ENCODE results near the gene SND1.

DNA sequence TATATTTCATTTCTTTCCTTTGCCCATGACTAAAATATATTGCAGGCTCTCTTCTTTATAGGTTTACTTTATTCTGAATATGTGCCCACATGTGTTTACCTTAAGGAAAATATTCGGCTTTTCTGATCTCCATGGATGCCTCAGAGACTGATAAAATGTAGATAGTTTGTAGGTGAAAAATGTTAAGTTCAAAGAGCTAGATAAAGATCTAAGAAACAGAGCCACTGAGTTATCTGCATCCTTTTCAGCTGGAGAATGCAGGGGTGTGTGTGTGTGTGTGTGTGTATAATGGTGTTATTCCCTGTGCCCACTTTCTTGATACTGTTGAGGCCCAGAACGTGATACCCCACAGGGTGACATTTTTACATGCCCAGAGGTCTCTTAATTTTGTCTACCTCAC is 228.5 kb downstream of the SND1 start:
- TF ChIP-seq, protein P1, sequence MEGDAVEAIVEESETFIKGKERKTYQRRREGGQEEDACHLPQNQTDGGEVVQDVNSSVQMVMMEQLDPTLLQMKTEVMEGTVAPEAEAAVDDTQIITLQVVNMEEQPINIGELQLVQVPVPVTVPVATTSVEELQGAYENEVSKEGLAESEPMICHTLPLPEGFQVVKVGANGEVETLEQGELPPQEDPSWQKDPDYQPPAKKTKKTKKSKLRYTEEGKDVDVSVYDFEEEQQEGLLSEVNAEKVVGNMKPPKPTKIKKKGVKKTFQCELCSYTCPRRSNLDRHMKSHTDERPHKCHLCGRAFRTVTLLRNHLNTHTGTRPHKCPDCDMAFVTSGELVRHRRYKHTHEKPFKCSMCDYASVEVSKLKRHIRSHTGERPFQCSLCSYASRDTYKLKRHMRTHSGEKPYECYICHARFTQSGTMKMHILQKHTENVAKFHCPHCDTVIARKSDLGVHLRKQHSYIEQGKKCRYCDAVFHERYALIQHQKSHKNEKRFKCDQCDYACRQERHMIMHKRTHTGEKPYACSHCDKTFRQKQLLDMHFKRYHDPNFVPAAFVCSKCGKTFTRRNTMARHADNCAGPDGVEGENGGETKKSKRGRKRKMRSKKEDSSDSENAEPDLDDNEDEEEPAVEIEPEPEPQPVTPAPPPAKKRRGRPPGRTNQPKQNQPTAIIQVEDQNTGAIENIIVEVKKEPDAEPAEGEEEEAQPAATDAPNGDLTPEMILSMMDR (conservative IDR thresholded peaks at IDR 0.05 in 1 of 2, IDR thresholded peaks at IDR 0.05 in 1 of 2; ENCODE audit: low read depth in 1 of 2, low read length in 2 of 2), result no peak
- no peak for TF ChIP-seq EZH2 (IDR thresholded peaks at IDR 0.05; ENCODE audit: low read length, missing control alignments)
